RWPE2 (cell line): ENCODE data around the gene PTTG1IP.
"Not testable (repeated sequence)": the region's sequence is repeated elsewhere in the genome, so short reads cannot be mapped to it uniquely, and the experiment has no call there.

Experiments
- ATAC-seq: fragments of 200-7000 bp; cut with Tn5 transposase; 3 replicates; pipeline ENCODE4 v1.9.1; 2021; ENCODE audit warnings: low read depth
- DNase-seq: peaks from one replicate; pipeline ENCODE4 v3.0.0-alpha.2; 2020; ENCODE audit warnings: low spot score
- H3K27ac ChIP-seq: fragments of 450-650 bp; 2 replicates; pipeline ENCODE4 v1.5.1; 2017; ENCODE audit warnings: mild to moderate bottlenecking; ENCODE audit not compliant: poor library complexity, severe bottlenecking
- H3K27me3 ChIP-seq: fragments of 250-450 bp; sonication (Bioruptor Pico); 2 replicates; pipeline ENCODE4 v1.5.1; 2021; ENCODE audit warnings: mild to moderate bottlenecking, moderate library complexity; ENCODE audit not compliant: insufficient read depth, poor library complexity, severe bottlenecking
- H3K36me3 ChIP-seq: fragments of 250-450 bp; sonication (Bioruptor Pico); 2 replicates; pipeline ENCODE4 v1.5.1; 2020; ENCODE audit warnings: low read depth, mild to moderate bottlenecking, moderate library complexity
- H3K4me1 ChIP-seq: fragments of 250-450 bp; sonication (Bioruptor Pico); 2 replicates; pipeline ENCODE4 v1.5.1; 2021; ENCODE audit warnings: mild to moderate bottlenecking, moderate library complexity; ENCODE audit not compliant: insufficient read depth, poor library complexity, severe bottlenecking
- H3K4me3 ChIP-seq: fragments of 250-450 bp; sonication (Bioruptor Pico); 2 replicates; pipeline ENCODE4 v1.5.1; 2021; ENCODE audit warnings: mild to moderate bottlenecking, moderate library complexity; ENCODE audit not compliant: severe bottlenecking
- H3K9me3 ChIP-seq: fragments of 250-450 bp; sonication (Bioruptor Pico); 2 replicates; pipeline ENCODE4 v1.5.1; 2021; ENCODE audit warnings: mild to moderate bottlenecking, moderate library complexity; ENCODE audit not compliant: severe bottlenecking
- CTCF ChIP-seq: fragments of 450-650 bp; IDR thresholded peaks from one replicate; pipeline ENCODE4 v1.5.1; 2017; ENCODE audit warnings: mild to moderate bottlenecking, moderate library complexity; ENCODE audit not compliant: poor library complexity, severe bottlenecking

Gene PTTG1IP

GRCh38 chr21:44916965-44917364 is 43.5 kb upstream of the PTTG1IP start:
- H3K4me1 ChIP-seq, result peaks cover 41% of the 10 kb centered on the region
- H3K27ac ChIP-seq, result peak overlapping the region; percentile 95
- no peaks in the 10 kb centered on the region for H3K27me3 ChIP-seq
- H3K4me3 ChIP-seq, result no peak overlapping the region
- peak; percentile 71 for ATAC-seq
- no peaks in the 10 kb centered on the region for H3K36me3 ChIP-seq
- no peak for DNase-seq
- no peak for TF ChIP-seq CTCF
- no peaks in the 10 kb centered on the region for H3K9me3 ChIP-seq

DNA sequence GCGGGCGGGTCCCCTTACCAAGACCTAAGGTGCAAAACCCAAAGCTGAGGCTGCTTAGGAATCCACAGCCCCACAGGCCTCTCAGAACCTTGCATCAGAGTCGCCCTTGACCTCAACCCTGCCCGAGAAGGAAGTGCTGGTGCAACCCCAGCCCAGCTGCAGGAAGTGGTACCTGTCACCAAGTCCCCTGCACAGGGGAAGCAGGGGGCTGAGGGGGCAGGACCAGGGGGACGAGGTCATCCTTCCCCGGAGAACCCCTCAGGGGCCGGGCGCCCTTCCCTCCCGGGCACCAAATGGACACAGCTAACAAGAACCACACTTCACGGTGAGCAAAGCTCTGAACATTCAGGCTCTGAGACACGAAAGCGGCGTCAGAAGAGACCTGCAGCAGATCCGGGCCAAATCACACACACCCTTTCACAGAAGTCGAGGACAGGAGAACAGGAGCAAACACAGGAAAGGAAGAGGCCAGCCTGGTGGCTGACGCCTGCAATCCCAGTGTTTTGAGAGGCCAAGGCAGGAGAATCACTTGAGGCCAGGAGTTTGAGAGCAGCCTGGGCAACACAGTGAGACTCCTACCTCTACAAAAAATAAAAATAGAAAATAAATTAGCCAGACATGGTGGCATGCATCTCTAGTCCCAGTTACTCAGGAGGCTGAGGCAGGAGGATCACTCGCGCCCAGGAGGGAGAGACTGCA is 40.8 kb upstream of the PTTG1IP start:
- no peak for DNase-seq
- no peak for ATAC-seq
- Histone ChIP-seq H3K27ac (peak overlapping the region; percentile 95), H3K27me3 (no peaks in the 10 kb centered on the region), H3K4me3 (no peak overlapping the region), H3K4me1 (peaks cover 51% of the 10 kb centered on the region), H3K36me3 (no peaks in the 10 kb centered on the region), H3K9me3 (no peaks in the 10 kb centered on the region)
- no peak for TF ChIP-seq CTCF

- ATAC-seq, result no peak
- Histone ChIP-seq H3K27ac (peak overlapping the region; percentile 95), H3K9me3 (no peaks in the 10 kb centered on the region), H3K4me1 (peaks cover 51% of the 10 kb centered on the region), H3K36me3 (no peaks in the 10 kb centered on the region), H3K27me3 (no peaks in the 10 kb centered on the region), H3K4me3 (no peak overlapping the region)
- DNase-seq, result no peak
- TF ChIP-seq CTCF, result no peak
These were observed 40.1 kb upstream of the PTTG1IP start for GRCh38 chr21:44913425-44914175.

- peaks cover 51% of the 10 kb centered on the region for H3K4me1 ChIP-seq
- peak overlapping the region; percentile 95 for H3K27ac ChIP-seq
- not testable (repeated sequence) for H3K9me3 ChIP-seq, H3K4me3 ChIP-seq, H3K36me3 ChIP-seq, ATAC-seq, H3K27me3 ChIP-seq, DNase-seq
These were observed 39.3 kb upstream of the PTTG1IP start for GRCh38 chr21:44912506-44913412.

GRCh38 chr21:44912158-44912473 is 38.6 kb upstream of the PTTG1IP start:
- H3K27ac ChIP-seq, result peak overlapping the region; percentile 65
- TF ChIP-seq CTCF, result no peak
- H3K4me1 ChIP-seq, result peaks cover 45% of the 10 kb centered on the region
- ATAC-seq (no peak; the same call in 2 of the 3 replicates), DNase-seq (no peak)
- H3K4me3 ChIP-seq, result no peak overlapping the region
- H3K36me3 ChIP-seq, result no peaks in the 10 kb centered on the region
- no peaks in the 10 kb centered on the region for H3K9me3 ChIP-seq
- H3K27me3 ChIP-seq, result no peaks in the 10 kb centered on the region
